Aorta (tissue), 5 donors: ENCODE measurements around the gene HDDC2. TPM values are rescaled to one million over a fixed set of nuclear protein-coding genes. Genes with fewer than 3 reads are reported as not detected.

Experiments
- ATAC-seq: fragments of 200-7000 bp; cut with Tn5 transposase; one replicate; pipeline ENCODE4 v1.9.1; 2022; ENCODE audit warnings: moderate library complexity; ENCODE audit not compliant: low FRiP score
- DNase-seq, 2 donors: peaks; one replicate each; pipeline ENCODE4 v3.0.0-alpha.2; 2020
- H3K27ac ChIP-seq, 2 donors: one replicate each; pipeline ENCODE4 v1.5.1; 2013; ENCODE audit warnings: low read length in 2 of 2, mild to moderate bottlenecking in 2 of 2, moderate library complexity in 2 of 2, control low read depth in 1 of 2, inconsistent platforms in 1 of 2, low read depth in 1 of 2
- H3K27me3 ChIP-seq, 2 donors: one replicate each; pipeline ENCODE4 v1.6.1; 2013; ENCODE audit warnings: control low read depth in 1 of 2, low read length in 1 of 2, mild to moderate bottlenecking in 1 of 2, moderate library complexity in 1 of 2; ENCODE audit not compliant: insufficient read depth in 2 of 2, control insufficient read depth in 1 of 2
- H3K36me3 ChIP-seq, 2 donors: one replicate each; pipeline ENCODE4 v1.6.1; 2013; ENCODE audit warnings: control low read depth in 1 of 2, low read length in 1 of 2, mild to moderate bottlenecking in 1 of 2; ENCODE audit not compliant: insufficient read depth in 2 of 2, control insufficient read depth in 1 of 2
- H3K4me1 ChIP-seq, 2 donors: one replicate each; pipeline ENCODE4 v1.6.1; 2013; ENCODE audit warnings: low read length in 2 of 2, control low read depth in 1 of 2, mild to moderate bottlenecking in 1 of 2, moderate library complexity in 1 of 2; ENCODE audit not compliant: insufficient read depth in 2 of 2, control insufficient read depth in 1 of 2
- H3K4me3 ChIP-seq, 2 donors: one replicate each; pipeline ENCODE4 v1.5.1; 2013; ENCODE audit warnings: low read length in 2 of 2, control low read depth in 1 of 2, mild to moderate bottlenecking in 1 of 2
- H3K9me3 ChIP-seq: one replicate; pipeline ENCODE4 v1.6.1; 2013; ENCODE audit warnings: mild to moderate bottlenecking, low read length; ENCODE audit not compliant: control insufficient read depth
- WGBS, 2 donors: extraction: QIAGEN DNeasy Blood & Tissue Kit; methylation state at CpG; one replicate each; pipeline ENCODE4 v1.1.7; 2013; 5-methylcytosine and 5-hydroxymethylcytosine counted together
- intact Hi-C, 2 donors: fragments of 100-400 bp; cut with DNase I; formaldehyde crosslinking; loops; one replicate each; pipeline versions ENCODE4 v1.14.2 to v1.15.0; 2022
- polyA plus RNA-seq, 2 donors: library from polyadenylated mRNA; stranded (reverse); fragments of 200-250 nt; gene quantifications; one replicate each; pipeline ENCODE4 v1.2.3, GENCODE V29; 2013
- total RNA-seq, 2 donors: library from RNA; stranded (reverse); fragmentation: NEBNext Ultra II Directional; extraction: Animal tissue kit (Norgen Biotek cat#: 25700); gene quantifications; one replicate each; pipeline ENCODE4 v1.2.1, GENCODE V29; 2021
- donor health status: healthy with polysubstance abuse.
- donor health status: Bipolar disorder and iron deficiency.
- donor health status: DM: no; HTN: no; CAD: no.
- donor health status: DM: no; HTN: no; CAD: no.
- donor health status: DM: yes; HTN: yes; CAD: no.

Gene HDDC2
- total and polyA plus RNA-seq, 4 donors = 48.0 to 157 (median 75.3) TPM

- Histone ChIP-seq H3K27ac (no peak overlapping the region), H3K27me3 (no peaks in the 10 kb centered on the region), H3K9me3 (no peaks in the 10 kb centered on the region), H3K4me3 (no peak overlapping the region), H3K36me3 (peaks cover 2% of the 10 kb centered on the region in 2 donors), H3K4me1 (no peaks in the 10 kb centered on the region)
- intact Hi-C loops = no loop called here
- ATAC-seq = no peak
- WGBS, 2 donors = 96 to 99% methylated on average over 4 of the region's 4 CpGs
- no peak for DNase-seq
Observed at GRCh38 chr6:125270380-125270779, 31.4 kb downstream of the HDDC2 start.

GRCh38 chr6:125269328-125269985 lies 32.3 kb downstream of the HDDC2 start:
- peak in 1 of 2 donors; percentile 40 for DNase-seq
- intact Hi-C loops = loop anchor here in 1 of 2 donors (10.0 kb wide), 1 partner anchor 115 kb away; the partner anchor contains the start of gene TPD52L1
- Histone ChIP-seq H3K4me1 (no peaks in the 10 kb centered on the region), H3K9me3 (no peaks in the 10 kb centered on the region), H3K36me3 (peaks cover 2% of the 10 kb centered on the region in 2 donors), H3K27me3 (no peaks in the 10 kb centered on the region), H3K4me3 (no peak overlapping the region), H3K27ac (no peak overlapping the region)
- ATAC-seq = no peak
- WGBS, 2 donors = 61 to 68% methylated on average over 7 of the region's 7 CpGs

DNA sequence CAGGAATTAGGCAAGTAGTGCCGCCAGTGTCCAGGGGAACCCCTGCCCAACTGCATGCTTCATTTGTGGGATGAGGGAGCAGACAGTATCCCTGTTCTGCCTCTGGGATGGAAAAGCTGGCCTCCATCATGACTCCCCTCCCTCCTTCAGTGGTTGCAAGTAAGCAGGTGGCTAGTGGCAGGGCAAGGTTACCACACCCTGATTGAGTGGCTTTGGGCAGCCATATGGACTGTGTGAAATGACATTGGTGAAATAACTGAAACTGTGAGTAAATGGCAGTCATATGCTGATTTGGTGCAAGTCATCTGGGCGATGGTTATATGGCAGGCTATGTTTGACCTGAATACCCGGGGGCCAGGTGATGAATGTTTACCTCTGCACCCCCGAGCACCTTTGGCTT lies 33.0 kb downstream of the HDDC2 start:
- H3K4me3 ChIP-seq = no peak overlapping the region

GRCh38 chr6:125267806-125268523 lies 33.8 kb downstream of the HDDC2 start:
- Histone ChIP-seq H3K9me3 (no peaks in the 10 kb centered on the region), H3K27me3 (no peaks in the 10 kb centered on the region), H3K27ac (no peak overlapping the region), H3K36me3 (peaks cover 2% of the 10 kb centered on the region in 2 donors), H3K4me3 (no peak overlapping the region), H3K4me1 (peaks cover 0 to 1% of the 10 kb centered on the region in 2 donors)
- DNase-seq (peak in 1 of 2 donors; percentile 51), ATAC-seq (no peak)
- 90 to 93% methylated on average over 12 of the region's 12 CpGs for WGBS, 2 donors
- intact Hi-C loops = loop anchor here in 1 of 2 donors (10.0 kb wide), 1 partner anchor 113 kb away; the partner anchor contains the start of gene TPD52L1

More for the DNA sequence above, 33.0 kb downstream of the HDDC2 start:
- Histone ChIP-seq H3K9me3 (no peaks in the 10 kb centered on the region), H3K4me1 (no peaks in the 10 kb centered on the region), H3K27ac (no peak overlapping the region), H3K36me3 (peaks cover 2% of the 10 kb centered on the region in 2 donors), H3K27me3 (no peaks in the 10 kb centered on the region)
- no peak for ATAC-seq
- DNase-seq = no peak
- intact Hi-C loops = loop anchor here in 1 of 2 donors (10.0 kb wide), 1 partner anchor 114 kb away; the partner anchor contains the start of gene TPD52L1
- WGBS, 2 donors = 94 to 95% methylated on average over 4 of the region's 4 CpGs

GRCh38 chr6:125264476-125264875 lies 37.3 kb downstream of the HDDC2 start:
- no peak for ATAC-seq
- Histone ChIP-seq H3K4me1 (peaks cover 2 to 3% of the 10 kb centered on the region in 2 donors), H3K27ac (no peak overlapping the region), H3K4me3 (no peak overlapping the region), H3K36me3 (no peaks in the 10 kb centered on the region), H3K27me3 (no peaks in the 10 kb centered on the region), H3K9me3 (no peaks in the 10 kb centered on the region)
- intact Hi-C loops = loop anchor here (5.0 to 10.0 kb wide), 3 partner anchors 42 to 110 kb away; partner anchors contain the start of gene TPD52L1 (in 1 of the 2)
- 64 to 68% methylated on average over 4 of the region's 4 CpGs for WGBS, 2 donors
- DNase-seq = no peak

- H3K27me3 ChIP-seq = no peaks in the 10 kb centered on the region
- intact Hi-C loops = loop anchor here (2.0 to 10.0 kb wide), 4 partner anchors 32 to 108 kb away; partner anchors contain the start of gene TPD52L1 (in 1 of the 2)
- no peaks in the 10 kb centered on the region for H3K36me3 ChIP-seq
- ATAC-seq (peak; percentile 67), DNase-seq (peak; percentile 85 to 87)
- H3K9me3 ChIP-seq = no peaks in the 10 kb centered on the region
- H3K4me3 ChIP-seq = no peak overlapping the region
- H3K27ac ChIP-seq = peak overlapping the region; percentile 28 to 94
- peaks cover 2 to 3% of the 10 kb centered on the region in 2 donors for H3K4me1 ChIP-seq
- 14 to 18% methylated on average over 12 of the region's 12 CpGs for WGBS, 2 donors
Observed at GRCh38 chr6:125262016-125263013, 39.5 kb downstream of the HDDC2 start.

GRCh38 chr6:125259354-125259736 lies 42.4 kb downstream of the HDDC2 start:
- no peak for DNase-seq
- Histone ChIP-seq H3K4me1 (peaks cover 3 to 6% of the 10 kb centered on the region in 2 donors), H3K4me3 (no peak overlapping the region), H3K36me3 (no peaks in the 10 kb centered on the region), H3K27ac (no peak overlapping the region), H3K27me3 (no peaks in the 10 kb centered on the region), H3K9me3 (no peaks in the 10 kb centered on the region)
- WGBS, 2 donors = 66 to 74% methylated on average over 2 of the region's 2 CpGs
- intact Hi-C loops = no loop called here
- no peak for ATAC-seq
